HEK293 (cell line): ENCODE data around the gene TET3.
A peak's percentile ranks its signal among the peaks of the same experiment; 100 is the strongest.

ENCODE experiments used
- CTCF ChIA-PET: fragments of 350-600 bp; formaldehyde crosslinking; extraction: SDS; loops from one replicate; lab custom pipeline; 2021; ENCODE audit warnings: antibody characterized with exemption; lab: Yijun Ruan, JAX
- POLR2A ChIA-PET: fragments of 300-600 bp; formaldehyde crosslinking; extraction: SDS; loops from one replicate; lab custom pipeline; 2020; ENCODE audit warnings: antibody characterized with exemption, inconsistent platforms; lab: Yijun Ruan, JAX
- H3K27ac ChIP-seq: fragments of 200-500 bp; sonication (Bioruptor generic); 2 replicates; pipeline ENCODE4 v1.5.1; 2014; ENCODE audit warnings: low read depth, low read length, control low read depth, inconsistent platforms; ENCODE audit errors: extremely low read depth
- H3K36me3 ChIP-seq, 2 experiments: fragments of 200-500 bp in 1 of 2; sonication (Bioruptor generic) in 1 of 2; 1 replicate in 1 of 2; 2 replicates in 1 of 2; pipeline ENCODE4 v1.5.1; 2014 to 2017; ENCODE audit warnings: inconsistent platforms in 2 of 2, low read length in 2 of 2; ENCODE audit not compliant: control insufficient read depth in 2 of 2, insufficient read depth in 1 of 2
- H3K4me1 ChIP-seq: fragments of 200-500 bp; sonication (Bioruptor generic); 2 replicates; pipeline ENCODE4 v1.5.1; 2014; ENCODE audit warnings: mild to moderate bottlenecking, low read length, inconsistent platforms; ENCODE audit not compliant: control insufficient read depth, insufficient read depth
- H3K4me3 ChIP-seq: 2 replicates; pipeline ENCODE4 v1.5.1; 2011; ENCODE audit warnings: low read depth, mild to moderate bottlenecking, control low read depth, low read length, moderate library complexity
- H3K9me3 ChIP-seq: fragments of 200-500 bp; sonication (Bioruptor generic); 2 replicates; pipeline ENCODE4 v1.5.1; 2014; ENCODE audit warnings: low read depth, low read length, inconsistent platforms; ENCODE audit not compliant: control insufficient read depth, insufficient read depth
- INSM2 ChIP-seq: fragments of 450-650 bp; formaldehyde crosslinking; IDR thresholded peaks from 2 replicates; pipeline ENCODE4 v1.5.1; 2016; ENCODE audit warnings: missing biosample characterization, missing genetic modification characterization
- KLF1 ChIP-seq: fragments of 450-650 bp; formaldehyde crosslinking; IDR thresholded peaks from 2 replicates; pipeline ENCODE4 v1.5.1; 2016; ENCODE audit warnings: missing biosample characterization, missing genetic modification characterization
- OSR2 ChIP-seq: fragments of 450-650 bp; formaldehyde crosslinking; IDR thresholded peaks from 2 replicates; pipeline ENCODE4 v1.5.1; 2016; ENCODE audit warnings: missing biosample characterization, missing genetic modification characterization
- OVOL3 ChIP-seq: fragments of 450-650 bp; formaldehyde crosslinking; IDR thresholded peaks from 2 replicates; pipeline ENCODE4 v1.5.1; 2016; ENCODE audit warnings: missing biosample characterization, missing genetic modification characterization
- PBX3 ChIP-seq: sonication (generic); formaldehyde crosslinking; IDR thresholded peaks from 2 replicates; pipeline ENCODE4 v1.8.1; 2022; ENCODE audit warnings: mild to moderate bottlenecking, moderate library complexity, missing genetic modification reagents
- PRDM1 ChIP-seq: fragments of 450-650 bp; formaldehyde crosslinking; IDR thresholded peaks from 2 replicates; pipeline ENCODE4; 2016; ENCODE audit warnings: missing biosample characterization, missing genetic modification characterization
- TCF7L2 ChIP-seq: IDR thresholded peaks from 2 replicates; pipeline ENCODE4 v1.6.1; 2011; ENCODE audit warnings: low read depth, mild to moderate bottlenecking, inconsistent platforms, low read length, moderate library complexity, borderline replicate concordance
- TSHZ1 ChIP-seq: fragments of 450-650 bp; formaldehyde crosslinking; IDR thresholded peaks from 2 replicates; pipeline ENCODE4 v1.5.1; 2016; ENCODE audit warnings: missing biosample characterization, missing genetic modification characterization, borderline replicate concordance
- ZNF10 ChIP-seq: fragments of 450-650 bp; formaldehyde crosslinking; IDR thresholded peaks from 2 replicates; pipeline ENCODE4 v1.5.1; 2017; ENCODE audit warnings: missing biosample characterization, missing genetic modification characterization
- ZNF121 ChIP-seq: fragments of 450-650 bp; formaldehyde crosslinking; IDR thresholded peaks from 2 replicates; pipeline ENCODE4 v1.5.1; 2016; ENCODE audit warnings: missing biosample characterization, missing genetic modification characterization
- ZNF148 ChIP-seq: fragments of 450-650 bp; formaldehyde crosslinking; IDR thresholded peaks from 2 replicates; pipeline ENCODE4 v1.5.0; 2017; ENCODE audit warnings: missing biosample characterization, missing genetic modification characterization, borderline replicate concordance
- ZNF473 ChIP-seq: fragments of 450-650 bp; formaldehyde crosslinking; IDR thresholded peaks from 2 replicates; pipeline ENCODE4 v1.5.1; 2017; ENCODE audit warnings: missing biosample characterization, missing genetic modification characterization
- ZNF624 ChIP-seq: fragments of 450-650 bp; formaldehyde crosslinking; IDR thresholded peaks from 2 replicates; pipeline ENCODE4 v1.5.1; 2017; ENCODE audit warnings: missing biosample characterization, missing genetic modification characterization
- ZNF701 ChIP-seq: fragments of 450-650 bp; formaldehyde crosslinking; IDR thresholded peaks from 2 replicates; pipeline ENCODE4 v1.5.1; 2016; ENCODE audit warnings: missing biosample characterization, missing genetic modification characterization
- ZNF785 ChIP-seq: fragments of 450-650 bp; formaldehyde crosslinking; IDR thresholded peaks from 2 replicates; pipeline ENCODE4 v1.5.1; 2016; ENCODE audit warnings: missing biosample characterization, missing genetic modification characterization
- TF ChIP-seq, protein P1 (sequence below): fragments of 450-650 bp; formaldehyde crosslinking; IDR thresholded peaks from 2 replicates; pipeline ENCODE4 v1.5.1; 2016; ENCODE audit warnings: missing biosample characterization, missing genetic modification characterization

The TET3 gene

GRCh38 chr2:73989972-73990371 lies 5.3 kb downstream of the TET3 start:
- Histone ChIP-seq H3K36me3 (peaks cover 4 to 39% of the 10 kb centered on the region in 2 experiments; a peak in 2 of 3 replicates), H3K4me3 (no peak overlapping the region), H3K9me3 (no peaks in the 10 kb centered on the region), H3K27ac (no peak overlapping the region), H3K4me1 (0 out of 2 replicates have a peak, but pooled peaks cover 4% of the 10 kb centered on the region)
- ChIA-PET CTCF (no interaction called here), POLR2A (interaction anchor here (1.0 kb wide), 1 partner anchor 189 kb away, joined by 3 read pairs; the partner anchor contains the start of gene MOB1A)
- TF ChIP-seq ZNF785 (tag by site-specific recombination) = no peak
- TF ChIP-seq ZNF121 (tag by site-specific recombination) = peak; percentile 81

DNA sequence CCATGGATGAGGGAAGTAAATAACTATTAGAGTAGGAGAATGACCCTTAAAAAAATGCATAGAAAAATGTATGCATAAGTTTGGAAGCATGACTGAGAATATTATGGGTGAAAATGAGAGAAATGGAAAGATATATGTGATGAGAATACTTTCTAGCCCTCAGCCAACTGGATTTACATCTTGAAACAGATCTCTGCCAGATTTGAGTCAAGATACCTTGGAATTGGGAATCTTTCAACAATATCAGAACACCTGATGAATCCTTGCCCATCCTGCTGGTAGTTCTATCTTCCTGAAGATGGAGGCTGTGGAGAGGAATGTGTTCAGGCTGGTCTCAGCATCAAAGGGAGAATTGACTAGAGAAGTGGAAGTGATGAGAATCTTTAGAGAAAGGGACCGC lies 5.8 kb downstream of the TET3 start:
- Histone ChIP-seq H3K4me3 (no peak overlapping the region), H3K9me3 (no peaks in the 10 kb centered on the region), H3K4me1 (0 out of 2 replicates have a peak, but pooled peaks cover 3% of the 10 kb centered on the region), H3K27ac (no peak overlapping the region), H3K36me3 (peaks cover 4 to 39% of the 10 kb centered on the region in 2 experiments; a peak in 2 of 3 replicates)
- POLR2A ChIA-PET = interaction anchor here (1.0 kb wide), 1 partner anchor 188 kb away, joined by 3 read pairs; the partner anchor contains the start of gene MOB1A
- CTCF ChIA-PET = no interaction called here
- TF ChIP-seq TCF7L2 (no peak), PRDM1 (tag by site-specific recombination) (0 out of 2 replicates have a peak, but pooled peaks have one; percentile 10)

DNA sequence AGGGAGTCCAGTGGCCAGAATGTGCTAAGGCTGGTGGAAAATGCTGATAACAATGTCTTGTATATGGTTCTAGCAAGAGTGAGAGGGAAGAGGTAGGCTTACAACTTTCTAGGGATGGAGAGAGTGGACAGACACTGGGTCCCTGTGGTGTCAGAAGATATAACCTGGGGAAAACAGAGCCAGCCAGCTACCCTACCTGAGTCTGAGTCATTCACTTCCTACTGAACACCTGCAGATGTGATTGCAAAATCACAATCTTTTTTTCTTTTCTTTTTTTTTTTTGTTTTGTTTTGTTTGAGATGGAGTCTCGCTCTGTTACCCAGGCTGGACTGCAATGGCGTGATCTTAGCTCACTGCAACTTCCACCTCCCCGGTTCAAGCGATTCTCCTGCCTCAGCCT lies 7.3 kb downstream of the TET3 start:
- H3K36me3 ChIP-seq = peaks cover 4 to 29% of the 10 kb centered on the region in 2 experiments; a peak in 2 of 3 replicates
- no peaks in the 10 kb centered on the region for H3K9me3 ChIP-seq
- TF ChIP-seq INSM2 (tag by site-specific recombination) (no peak), PRDM1 (tag by site-specific recombination) (peak; percentile 59; the same call in 1 of the 2 replicates)
- no peaks in the 10 kb centered on the region for H3K4me1 ChIP-seq
- CTCF ChIA-PET = interaction anchor here (0.6 kb wide), 1 partner anchor 208 kb away, joined by 3 read pairs; no protein-coding TSS in a partner anchor
- H3K27ac ChIP-seq = no peak overlapping the region
- POLR2A ChIA-PET = interaction anchor here (0.7 kb wide), 1 partner anchor 8 kb away, joined by 5 read pairs; no protein-coding TSS in a partner anchor
- no peak overlapping the region for H3K4me3 ChIP-seq

- Histone ChIP-seq H3K4me3 (no peak overlapping the region), H3K36me3 (peaks cover 4 to 19% of the 10 kb centered on the region in 2 experiments; a peak in 2 of 3 replicates), H3K4me1 (no peaks in the 10 kb centered on the region), H3K9me3 (no peaks in the 10 kb centered on the region), H3K27ac (no peak overlapping the region)
- ChIA-PET POLR2A (interaction anchor here (0.9 kb wide), 1 partner anchor 8 kb away, joined by 3 read pairs; no protein-coding TSS in a partner anchor), CTCF (no interaction called here)
- TF ChIP-seq ZNF148 (tag by site-specific recombination) (no peak), ZNF701 (no peak), PBX3 (CRISPR knock-in tag) (no peak), ZNF624 (tag by site-specific recombination) (no peak), PRDM1 (tag by site-specific recombination) (no peak), OSR2 (tag by site-specific recombination) (no peak), KLF1 (no peak), ZNF10 (no peak), OVOL3 (tag by site-specific recombination) (no peak), TSHZ1 (tag by site-specific recombination) (no peak), ZNF473 (tag by site-specific recombination) (no peak), ZNF785 (tag by site-specific recombination) (no peak)
- TF ChIP-seq, protein P1, sequence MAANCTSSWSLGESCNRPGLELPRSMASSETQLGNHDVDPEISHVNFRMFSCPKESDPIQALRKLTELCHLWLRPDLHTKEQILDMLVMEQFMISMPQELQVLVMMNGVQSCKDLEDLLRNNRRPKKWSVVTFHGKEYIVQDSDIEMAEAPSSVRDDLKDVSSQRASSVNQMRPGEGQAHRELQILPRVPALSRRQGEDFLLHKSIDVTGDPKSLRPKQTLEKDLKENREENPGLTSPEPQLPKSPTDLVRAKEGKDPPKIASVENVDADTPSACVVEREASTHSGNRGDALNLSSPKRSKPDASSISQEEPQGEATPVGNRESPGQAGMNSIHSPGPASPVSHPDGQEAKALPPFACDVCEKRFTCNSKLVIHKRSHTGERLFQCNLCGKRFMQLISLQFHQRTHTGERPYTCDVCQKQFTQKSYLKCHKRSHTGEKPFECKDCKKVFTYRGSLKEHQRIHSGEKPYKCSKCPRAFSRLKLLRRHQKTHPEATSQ (tag by site-specific recombination) = no peak
Observed at GRCh38 chr2:73993376-73993775, 8.7 kb downstream of the TET3 start.
